WERI-Rb-1 (cell line): ENCODE measurements around the gene C1orf226.

ENCODE experiments used
- DNase-seq: peaks from one replicate; pipeline ENCODE4 v3.0.0-alpha.2; 2020
- H3K27ac ChIP-seq: fragments of 250-450 bp; sonication (Bioruptor Pico); 2 replicates; pipeline ENCODE4 v1.5.1; 2020; ENCODE audit warnings: mild to moderate bottlenecking, moderate library complexity
- H3K27me3 ChIP-seq: fragments of 250-450 bp; sonication (Bioruptor Pico); 2 replicates; pipeline ENCODE4 v1.5.1; 2021; ENCODE audit warnings: mild to moderate bottlenecking, low read depth, moderate library complexity; ENCODE audit not compliant: insufficient read depth, severe bottlenecking
- H3K36me3 ChIP-seq: fragments of 250-450 bp; sonication (Bioruptor Pico); 2 replicates; pipeline ENCODE4 v1.5.1; 2020; ENCODE audit warnings: mild to moderate bottlenecking, moderate library complexity
- H3K4me3 ChIP-seq: 2 replicates; pipeline ENCODE4 v1.5.1; 2011; ENCODE audit warnings: low read depth, mild to moderate bottlenecking, control low read depth, low read length
- H3K9me3 ChIP-seq: fragments of 250-450 bp; sonication (Bioruptor Pico); 2 replicates; pipeline ENCODE4 v1.5.1; 2021; ENCODE audit warnings: mild to moderate bottlenecking, moderate library complexity; ENCODE audit not compliant: severe bottlenecking
- CTCF ChIP-seq: IDR thresholded peaks from 2 replicates; pipeline ENCODE4 v1.5.1; 2011; ENCODE audit warnings: low read depth, mild to moderate bottlenecking, control low read depth, inconsistent platforms, low read length

C1orf226 gene

GRCh38 chr1:162383516-162383915 lies 2.0 kb downstream of the C1orf226 start:
- H3K27ac ChIP-seq, result no peak overlapping the region

GRCh38 chr1:162384116-162384515 lies 2.6 kb downstream of the C1orf226 start:
- DNase-seq, result no peak

More at GRCh38 chr1:162383516-162383915, 2.0 kb downstream of the C1orf226 start:
- Histone ChIP-seq H3K4me3 (no peak overlapping the region), H3K9me3 (no peaks in the 10 kb centered on the region), H3K27me3 (peaks cover 2% of the 10 kb centered on the region), H3K36me3 (peaks cover 11% of the 10 kb centered on the region)
- TF ChIP-seq CTCF, result no peak
- DNase-seq, result no peak

GRCh38 chr1:162384601-162385279 lies 3.2 kb downstream of the C1orf226 start:
- no peak for TF ChIP-seq CTCF
- H3K9me3 ChIP-seq, result no peaks in the 10 kb centered on the region
- H3K4me3 ChIP-seq, result no peak overlapping the region
- peaks cover 11% of the 10 kb centered on the region for H3K36me3 ChIP-seq
- no peak overlapping the region for H3K27ac ChIP-seq
- DNase-seq, result no peak
- peaks cover 6% of the 10 kb centered on the region for H3K27me3 ChIP-seq

More at GRCh38 chr1:162384116-162384515, 2.6 kb downstream of the C1orf226 start:
- Histone ChIP-seq H3K27ac (no peak overlapping the region), H3K36me3 (peaks cover 11% of the 10 kb centered on the region), H3K27me3 (peaks cover 2% of the 10 kb centered on the region), H3K4me3 (no peak overlapping the region), H3K9me3 (no peaks in the 10 kb centered on the region)
- no peak for TF ChIP-seq CTCF

GRCh38 chr1:162385280-162385623 lies 3.7 kb downstream of the C1orf226 start:
- DNase-seq, result no peak
- Histone ChIP-seq H3K36me3 (peaks cover 11% of the 10 kb centered on the region), H3K27ac (no peak overlapping the region), H3K27me3 (peaks cover 11% of the 10 kb centered on the region), H3K9me3 (no peaks in the 10 kb centered on the region), H3K4me3 (no peak overlapping the region)
- TF ChIP-seq CTCF, result no peak

- no peak for DNase-seq
- Histone ChIP-seq H3K9me3 (no peaks in the 10 kb centered on the region), H3K27me3 (peaks cover 15% of the 10 kb centered on the region), H3K27ac (no peak overlapping the region), H3K36me3 (peaks cover 11% of the 10 kb centered on the region), H3K4me3 (no peak overlapping the region)
- TF ChIP-seq CTCF, result no peak
Measured at GRCh38 chr1:162385702-162386101, 4.2 kb downstream of the C1orf226 start.
